Measurements from ENCODE around the gene GRPEL1. TPM values are rescaled to one million over a fixed set of nuclear protein-coding genes. Genes with fewer than 3 reads are reported as not detected.
A peak's percentile ranks its signal among the peaks of the same experiment; 100 is the strongest.
"Not testable (repeated sequence)": the region's sequence is repeated elsewhere in the genome, so short reads cannot be mapped to it uniquely, and the experiment has no call there.

GRPEL1 gene
- total RNA-seq, 1 donor from 2014 or later = 13.3 TPM

DNA sequence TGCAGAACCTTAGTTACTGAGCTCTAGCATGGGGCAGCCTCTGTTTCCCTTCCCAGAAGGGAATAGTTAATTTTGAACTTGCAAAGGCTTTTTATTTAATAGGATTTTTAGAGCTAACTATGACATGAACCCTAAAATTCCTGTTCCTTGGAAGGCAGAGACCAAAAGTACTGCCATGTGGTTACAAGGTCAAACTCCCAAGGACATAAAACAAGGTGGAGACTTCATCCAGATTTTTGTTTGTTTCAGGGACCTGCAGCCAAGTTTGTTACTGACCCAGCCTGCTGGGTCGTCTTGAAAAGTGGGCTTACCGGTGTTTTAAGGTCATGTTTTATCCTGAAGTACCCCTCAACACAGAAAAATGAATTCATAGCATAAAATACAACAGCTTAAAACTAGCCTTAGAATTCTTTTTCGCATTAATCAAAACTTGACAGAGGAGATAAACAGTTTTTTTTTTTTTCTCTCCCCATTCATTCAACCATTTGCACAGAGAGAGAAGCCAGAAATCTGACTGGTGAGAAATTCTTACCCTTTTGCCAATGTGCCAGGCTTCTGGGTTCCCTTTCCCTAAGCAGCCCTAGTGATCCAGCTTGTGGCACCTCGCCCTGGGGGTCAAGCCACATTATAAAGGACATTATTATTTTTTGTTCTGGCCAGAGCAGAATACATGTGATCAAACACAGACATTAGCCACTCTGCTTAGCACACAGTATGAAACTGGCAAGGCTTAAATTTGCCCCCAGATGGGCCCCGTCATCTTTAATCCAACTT is 21.5 kb upstream of the GRPEL1 start:
- no peak for DNase-seq

DNA sequence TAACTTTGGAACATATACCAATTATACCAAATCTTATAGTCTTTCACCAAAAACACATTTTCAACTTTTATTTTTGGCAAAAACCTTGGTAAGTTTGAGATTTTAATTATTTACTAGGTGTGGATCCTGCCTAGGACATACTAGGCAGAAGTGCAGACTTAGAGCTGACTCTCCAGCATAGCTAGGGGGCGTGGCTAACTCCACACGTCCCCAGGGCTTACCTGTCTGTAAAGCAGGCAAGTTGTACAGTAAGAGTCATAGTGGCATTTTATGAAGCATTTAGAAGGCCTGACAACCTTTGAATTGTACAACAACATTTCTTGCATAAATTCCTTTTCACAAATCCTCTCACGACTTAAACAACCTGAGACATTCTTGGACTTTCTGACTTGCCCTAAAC is 19.2 kb upstream of the GRPEL1 start:
- DNase-seq = no peak

DNA sequence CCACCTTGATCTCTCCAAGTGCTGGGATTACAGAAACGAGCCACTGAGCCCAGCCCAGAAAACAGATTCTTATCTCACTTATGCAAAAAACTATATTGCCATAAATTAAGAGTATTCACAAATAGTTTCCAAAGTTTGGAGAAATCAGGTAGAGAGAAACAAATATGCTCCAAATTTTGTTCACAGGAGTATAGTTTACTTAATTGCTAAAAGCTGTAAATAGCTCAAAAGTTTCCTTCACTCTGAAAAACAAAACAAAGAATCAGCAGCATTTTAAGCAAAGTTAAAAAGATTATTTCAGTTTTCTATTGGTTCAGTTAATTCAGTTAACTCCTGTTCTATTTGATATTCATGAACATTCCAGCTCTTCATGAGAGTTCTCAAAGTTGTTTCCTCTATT is 18.5 kb upstream of the GRPEL1 start:
- no peak for DNase-seq

DNA sequence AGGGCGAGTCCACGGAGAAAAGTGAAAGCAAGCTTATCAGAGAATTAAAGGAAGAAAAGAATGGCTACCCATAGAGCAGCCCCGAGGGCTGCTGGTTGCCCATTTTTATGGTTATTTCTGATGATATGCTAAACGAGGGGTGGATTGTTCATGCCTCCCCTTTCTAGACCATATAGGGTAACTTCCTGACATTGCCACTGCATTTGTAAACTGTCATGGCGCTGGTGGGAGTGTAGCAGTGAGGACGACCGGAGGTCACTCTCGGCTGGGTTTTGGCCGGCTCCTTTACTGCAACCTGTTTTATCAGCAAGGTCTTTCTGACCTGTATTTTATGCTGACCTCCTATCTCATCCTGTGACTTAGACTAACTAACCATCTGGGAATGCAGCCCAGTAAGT is 16.7 kb upstream of the GRPEL1 start:
- DNase-seq = not testable (repeated sequence)

DNA sequence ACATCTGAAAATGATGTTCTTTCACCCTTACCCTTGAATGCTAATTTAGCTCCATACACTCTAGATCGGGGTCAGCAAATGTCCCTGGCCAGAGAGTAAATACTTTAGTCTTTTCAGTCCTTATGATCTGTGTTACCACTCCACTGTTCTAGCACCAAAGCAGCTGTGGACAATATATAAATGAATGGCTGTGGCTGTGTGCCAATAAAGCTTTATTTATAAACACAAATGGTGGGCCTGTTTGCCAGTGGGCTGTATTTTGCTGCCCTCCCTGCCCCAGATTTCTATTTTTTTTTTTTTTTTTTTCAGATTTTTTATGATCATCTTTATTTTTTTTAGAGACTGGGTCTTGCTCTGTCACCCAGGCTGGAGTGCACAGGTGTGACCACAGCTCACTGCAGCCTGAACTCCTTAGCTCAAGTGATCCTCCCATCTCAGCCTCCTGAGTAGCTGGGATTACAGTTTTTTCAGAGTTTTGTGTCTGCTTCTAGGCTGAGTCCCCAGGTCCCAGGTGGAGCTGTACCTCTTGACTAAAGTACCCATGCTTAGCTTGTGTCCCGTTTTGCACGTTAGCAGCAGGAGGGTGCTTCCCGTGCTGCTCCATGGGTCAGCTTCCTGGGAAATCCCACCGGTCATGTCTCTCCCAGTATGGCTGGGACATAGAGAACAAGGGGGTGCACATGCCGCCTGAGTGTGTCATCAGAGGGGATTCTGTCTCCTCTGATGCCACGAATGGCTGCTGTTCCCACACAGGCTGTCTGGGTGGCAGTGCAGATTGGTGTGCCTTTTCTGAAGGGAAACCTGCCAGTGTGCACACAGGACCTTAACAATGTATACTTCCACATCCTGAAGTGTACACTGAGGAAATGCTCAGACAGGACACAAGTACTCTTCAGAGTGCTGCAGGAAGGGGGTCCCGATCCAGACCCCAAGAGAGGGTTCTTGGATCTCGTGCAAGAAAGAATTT is 16.0 kb upstream of the GRPEL1 start:
- no peak for DNase-seq

DNA sequence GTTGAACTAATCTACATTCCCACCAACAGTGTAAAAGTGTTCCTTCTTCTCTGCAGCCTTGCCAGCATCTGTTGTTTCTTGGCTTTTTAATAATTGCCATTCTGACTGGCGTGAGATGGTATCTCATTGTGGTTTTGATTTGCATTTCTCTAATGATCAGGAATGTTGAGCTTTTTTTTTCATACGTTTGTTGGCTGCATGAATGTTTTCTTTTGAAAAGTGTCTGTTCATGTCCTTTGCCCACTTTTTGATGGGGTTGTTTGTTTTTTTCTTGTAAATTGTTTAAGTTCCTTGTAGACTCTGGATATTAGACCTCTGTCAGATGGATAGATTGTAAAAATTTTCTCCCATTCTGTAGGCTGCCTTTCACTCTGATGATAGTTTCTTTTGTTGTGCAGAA is 12.0 kb upstream of the GRPEL1 start:
- not testable (repeated sequence) for DNase-seq

DNA sequence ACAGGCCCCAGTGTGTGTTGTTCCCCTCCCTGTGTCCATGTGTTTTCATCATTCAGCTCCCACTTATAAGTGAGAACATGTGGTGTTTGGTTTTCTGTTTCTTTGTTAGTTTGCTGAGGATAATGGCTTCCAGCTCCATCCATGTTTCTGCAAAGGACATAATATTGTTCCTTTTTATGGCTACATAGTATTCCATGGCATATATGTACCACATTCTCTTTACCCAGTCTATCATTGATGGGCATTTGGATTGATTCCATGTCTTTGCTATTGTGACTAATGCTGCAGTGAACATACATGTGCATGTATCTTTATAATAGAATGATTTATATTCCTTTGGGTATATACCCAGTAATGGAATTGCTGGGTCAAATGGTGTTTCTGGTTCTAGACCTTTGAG is 11.6 kb upstream of the GRPEL1 start:
- DNase-seq = not testable (repeated sequence)

DNA sequence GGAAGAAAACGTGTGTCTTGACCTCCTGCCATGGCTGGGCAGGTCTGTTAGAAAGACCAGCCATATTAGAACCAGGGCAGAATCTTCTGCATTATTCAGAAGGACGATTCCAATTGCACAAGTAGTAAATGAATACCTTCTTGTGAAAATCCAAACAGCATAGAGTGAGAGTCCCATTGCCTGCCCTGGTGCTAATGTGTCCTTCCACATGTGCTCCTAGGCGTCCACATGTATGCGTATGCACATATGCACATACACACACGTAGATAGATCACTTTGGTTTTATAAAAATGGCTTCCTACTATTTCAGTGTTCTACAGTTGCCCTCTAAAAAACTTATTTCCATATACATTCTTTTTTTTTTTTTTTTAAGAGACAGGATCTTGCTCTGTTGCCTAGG is 10.2 kb upstream of the GRPEL1 start:
- no peak for DNase-seq

DNA sequence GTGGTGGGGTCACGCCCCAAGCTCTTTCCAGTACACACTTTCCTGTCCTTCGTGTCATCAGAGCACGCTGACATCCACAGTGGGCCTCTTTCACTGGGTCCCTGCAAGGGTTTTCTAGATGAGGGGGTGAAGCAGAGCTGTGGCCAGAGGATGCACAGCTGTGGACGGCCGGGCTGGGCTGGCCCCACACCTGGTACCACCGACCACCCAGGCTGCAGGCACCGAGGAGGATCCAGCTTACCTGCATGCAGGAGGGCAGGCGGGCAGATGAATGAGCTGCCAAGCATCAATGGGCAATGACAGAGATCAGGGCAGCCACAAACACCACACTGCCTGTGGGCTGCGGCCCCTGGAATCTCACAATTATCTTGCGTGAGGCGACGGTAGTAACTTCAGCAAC is 9.5 kb upstream of the GRPEL1 start:
- no peak for DNase-seq

DNA sequence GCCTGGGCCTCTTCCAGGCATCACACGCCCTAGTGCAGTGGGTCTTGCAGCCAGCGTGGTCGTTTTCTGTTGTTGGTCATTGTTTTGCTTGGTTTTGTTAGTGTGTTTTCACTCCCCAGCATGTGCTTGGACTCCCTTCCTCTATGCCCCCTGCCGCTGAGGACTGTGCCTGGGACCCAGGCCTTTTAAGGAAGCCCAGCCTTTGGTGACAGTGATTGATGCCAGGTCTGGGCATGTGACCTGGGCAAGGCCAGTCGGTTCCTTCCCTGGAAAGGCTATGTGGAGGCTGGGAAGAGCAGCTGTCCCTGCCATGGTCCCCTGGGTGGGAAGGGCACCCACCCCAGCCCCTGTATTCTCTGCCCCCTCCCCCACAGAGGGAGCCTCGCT is 8.8 kb upstream of the GRPEL1 start:
- no peak for DNase-seq

DNA sequence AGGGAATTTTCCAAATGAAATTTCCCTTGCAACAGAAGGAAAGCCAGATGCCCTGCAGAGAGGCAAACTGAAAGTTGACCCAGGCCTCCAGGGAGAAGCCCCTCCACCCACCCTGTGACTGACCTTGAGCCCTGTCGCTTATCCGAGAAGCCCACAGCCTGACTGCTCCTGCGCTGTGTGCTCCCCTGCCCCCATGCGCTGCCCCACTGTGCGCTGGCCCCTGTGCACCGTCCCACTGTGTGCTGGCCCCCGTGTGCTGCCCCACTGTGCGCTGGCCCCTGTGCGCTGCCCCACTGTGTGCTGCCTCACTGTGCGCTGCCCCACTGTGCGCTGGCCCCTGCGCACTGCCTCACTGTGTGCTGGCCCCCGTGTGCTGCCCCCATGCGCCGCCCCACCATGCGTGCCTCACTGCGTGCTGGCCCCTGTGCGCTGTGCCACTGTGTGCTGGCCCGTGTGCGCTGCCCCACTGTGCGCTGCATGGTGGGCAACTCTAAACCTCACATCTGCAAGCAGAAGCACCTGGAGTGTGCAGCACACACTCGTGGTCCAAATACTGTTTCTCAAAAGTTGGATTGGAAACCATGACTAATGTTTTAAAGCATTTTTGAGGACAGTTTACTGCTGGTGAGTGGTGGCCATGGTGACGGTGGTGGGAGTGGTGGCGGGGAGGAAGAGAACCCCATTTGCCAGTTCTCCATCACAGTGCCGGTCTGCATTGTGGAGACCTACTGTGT is 8.3 kb upstream of the GRPEL1 start:
- DNase-seq = no peak

DNA sequence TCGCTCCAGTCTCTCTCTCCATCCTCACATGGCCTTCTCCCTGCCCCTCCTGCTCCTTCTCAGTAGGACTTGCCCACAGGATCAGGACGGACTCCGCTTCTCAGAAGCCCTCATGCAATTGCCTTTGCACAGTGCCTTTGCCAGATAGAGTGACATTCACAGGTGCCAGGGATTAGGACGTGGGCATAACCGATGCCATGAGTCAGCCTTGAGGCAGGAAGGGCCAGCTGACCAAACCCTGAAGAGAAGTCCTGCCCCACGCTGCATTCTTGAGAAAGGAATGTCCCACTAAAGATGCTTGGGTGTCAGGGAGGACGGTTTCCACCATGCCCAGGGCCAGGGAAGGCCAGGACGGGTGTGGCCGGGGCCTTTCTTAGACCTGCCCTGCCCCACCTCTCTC is 6.6 kb upstream of the GRPEL1 start:
- DNase-seq = no peak

DNA sequence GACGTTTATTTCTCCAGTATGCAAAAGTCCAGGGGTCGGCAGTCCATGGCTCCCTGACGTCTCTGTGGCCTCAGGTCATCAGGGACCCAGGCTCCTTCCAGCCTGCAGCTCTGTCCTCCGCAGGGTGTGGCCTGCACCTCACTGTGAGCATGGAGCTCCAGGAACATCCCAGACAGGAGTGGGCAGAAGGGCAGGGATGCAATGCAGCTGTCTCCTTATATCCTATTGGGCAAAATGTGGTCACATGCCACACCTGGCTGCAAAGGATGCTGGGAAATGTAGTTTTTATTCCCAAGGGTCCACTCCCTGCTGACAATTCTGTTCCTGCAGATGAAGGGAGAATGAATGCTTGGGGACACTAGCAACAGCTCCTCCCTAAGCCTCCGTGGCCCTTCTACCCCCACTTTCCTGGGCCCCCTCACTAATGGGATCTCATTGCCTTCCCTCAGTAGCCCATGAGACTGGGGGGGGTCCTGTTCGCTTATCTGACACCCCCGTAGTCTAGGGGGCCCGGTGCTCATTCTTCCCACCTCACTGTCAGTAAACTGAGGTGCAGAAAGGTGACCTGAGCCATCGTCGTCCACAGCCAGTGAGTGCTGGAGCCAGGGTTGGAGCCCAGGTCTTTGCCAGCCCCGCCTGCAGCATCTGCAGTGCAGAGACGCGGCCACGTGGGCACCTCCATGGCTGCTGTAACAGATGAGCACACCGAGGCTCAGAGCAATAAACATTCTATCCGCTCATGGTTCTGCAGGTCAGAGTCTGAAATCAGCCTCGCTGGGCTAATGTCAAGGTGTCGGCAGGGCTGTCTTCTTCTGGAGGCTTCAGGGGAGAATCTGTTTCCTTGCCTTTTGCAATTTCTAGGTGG is 5.9 kb upstream of the GRPEL1 start:
- DNase-seq = no peak

DNA sequence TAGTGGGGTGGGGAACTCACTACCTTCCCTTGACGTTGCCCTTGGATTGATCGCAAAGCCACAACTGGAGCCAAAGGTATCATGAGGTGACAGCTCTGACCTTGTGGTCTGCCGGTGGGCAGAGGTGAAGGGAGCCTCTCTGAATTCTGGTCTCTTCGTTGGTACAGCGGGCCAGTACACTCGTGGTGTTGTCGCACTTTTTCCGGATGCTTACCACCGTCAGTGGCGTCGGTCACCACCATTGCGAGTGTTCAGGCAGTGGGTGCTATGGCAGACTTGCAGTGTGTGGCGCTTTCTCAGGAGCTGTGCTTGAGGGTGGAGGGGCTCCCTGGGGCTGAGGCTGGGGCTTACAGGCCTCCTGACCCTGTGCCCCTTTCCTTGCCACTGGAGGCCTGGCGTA is 5.2 kb upstream of the GRPEL1 start:
- DNase-seq = no peak

DNA sequence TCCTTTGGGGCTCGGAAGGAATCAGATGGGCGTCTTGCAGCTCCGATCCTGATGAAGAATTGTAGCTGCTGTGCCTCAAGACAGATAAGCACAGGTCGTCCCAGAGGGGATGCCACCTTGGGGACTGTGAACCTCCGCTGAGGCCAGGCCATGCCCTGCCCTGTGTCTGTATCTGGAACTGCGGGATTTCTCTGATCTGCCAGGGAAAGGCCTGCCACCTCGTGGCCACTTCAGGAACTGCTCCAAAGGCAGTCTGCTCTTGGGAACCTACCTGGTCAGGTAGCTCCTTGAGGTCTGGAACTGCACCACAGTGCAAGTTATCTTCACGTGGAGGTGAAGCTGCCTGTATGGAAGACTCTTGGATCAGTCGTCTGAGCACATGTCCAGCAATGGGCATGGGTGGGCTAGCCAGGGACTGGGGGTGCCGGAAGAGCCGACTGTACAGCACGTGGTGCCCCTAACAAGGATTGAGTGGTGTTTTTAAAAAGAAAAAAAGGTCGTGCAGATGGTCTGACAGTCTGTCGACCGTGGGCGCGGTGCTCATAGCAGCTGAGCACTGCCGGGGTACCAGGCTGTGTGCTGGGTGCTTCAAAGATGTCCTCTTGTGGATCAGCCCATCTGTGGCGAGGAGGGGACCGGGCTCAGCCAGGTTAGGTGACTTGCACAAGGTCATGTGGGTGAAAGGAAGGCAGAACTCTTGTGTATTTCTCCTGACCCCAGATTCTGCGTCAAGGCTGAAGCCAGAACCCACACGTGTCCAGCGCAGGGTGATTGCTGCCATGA is 3.1 kb upstream of the GRPEL1 start:
- DNase-seq = peak; percentile 49

DNA sequence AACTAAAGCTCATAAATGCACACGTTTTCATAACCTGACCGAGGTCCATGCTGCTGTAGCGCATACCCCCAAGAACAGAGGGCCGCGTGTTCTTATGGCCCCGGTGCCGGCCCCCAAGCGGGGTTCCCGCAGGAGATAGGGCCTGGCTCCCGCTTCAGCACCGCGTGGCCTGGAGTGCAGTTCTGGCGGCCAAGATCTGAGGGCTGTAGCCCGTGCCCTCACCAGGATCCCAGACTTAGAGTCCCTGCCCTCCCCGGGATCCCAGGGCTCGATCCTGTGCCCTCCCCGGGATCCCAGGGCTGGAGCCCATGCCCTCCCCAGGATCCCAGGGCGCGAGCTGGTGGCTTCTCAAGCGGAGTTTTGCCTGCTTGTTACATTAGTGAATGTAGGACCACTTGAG is 1.0 kb upstream of the GRPEL1 start:
- DNase-seq = no peak

DNA sequence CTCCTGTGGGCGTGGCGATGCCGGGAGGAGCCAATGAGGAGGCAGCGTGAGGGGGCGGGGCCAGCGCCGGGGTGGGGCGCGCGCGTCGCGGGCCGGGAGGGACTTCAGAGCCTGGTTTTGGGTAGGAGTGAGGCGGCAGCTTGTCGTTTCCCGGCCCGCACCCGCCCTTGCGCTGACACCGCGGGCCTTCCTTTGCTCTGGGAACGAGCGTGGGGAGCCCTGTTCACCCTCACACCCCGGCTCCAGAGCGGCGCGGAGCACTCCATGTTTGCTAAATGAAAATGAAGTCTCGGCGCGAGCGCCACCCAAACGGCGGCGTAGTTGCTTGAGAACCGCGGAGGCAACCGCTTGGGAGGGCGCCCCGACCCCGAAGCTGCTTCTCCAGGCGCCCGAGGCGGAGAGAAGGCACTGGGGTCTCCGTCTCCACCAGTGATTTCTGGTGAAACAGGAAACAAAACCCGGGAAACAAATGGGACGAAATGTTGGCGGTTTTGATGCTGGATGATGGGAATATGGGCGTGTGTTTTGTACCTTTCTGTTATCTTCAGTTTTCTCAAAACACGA is 497 bp upstream of the GRPEL1 start:
- DNase-seq = no peak

DNA sequence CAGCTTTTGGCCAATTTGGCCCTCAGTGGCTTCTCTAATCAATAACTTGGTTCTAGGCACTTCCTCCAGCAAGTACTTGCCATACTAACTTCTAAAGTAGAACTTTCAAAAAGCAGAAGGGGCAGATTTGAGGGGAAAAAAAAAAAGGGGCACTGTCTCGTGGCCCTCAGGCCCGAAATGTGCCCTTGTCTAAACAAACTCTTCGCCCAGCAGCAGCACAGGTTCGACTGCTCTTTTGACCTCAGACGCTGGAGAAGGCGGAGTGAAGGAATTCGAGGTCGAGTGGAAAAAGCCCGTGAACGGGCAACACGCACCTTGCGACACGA is 775 bp downstream of the GRPEL1 start:
- DNase-seq = no peak

DNA sequence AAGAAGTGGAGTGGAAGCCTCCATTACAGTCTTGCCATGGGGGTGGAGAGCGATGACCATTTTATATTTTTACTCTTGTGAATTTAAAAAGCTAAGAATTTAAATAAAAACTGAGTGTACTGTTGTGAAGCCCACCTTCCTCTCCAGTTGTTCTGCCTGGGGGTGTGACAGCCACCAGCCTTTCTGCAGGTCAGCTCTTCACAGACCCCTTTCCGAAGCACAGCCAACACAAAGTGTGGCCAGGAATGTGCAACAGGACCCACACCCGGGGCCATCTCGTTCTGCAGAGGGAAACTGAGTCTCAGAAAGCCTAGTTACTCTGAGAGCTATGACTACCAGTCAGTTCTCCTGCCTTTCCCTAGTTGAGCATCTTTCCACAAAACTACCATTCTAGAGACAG is 1.4 kb downstream of the GRPEL1 start:
- no peak for DNase-seq

DNA sequence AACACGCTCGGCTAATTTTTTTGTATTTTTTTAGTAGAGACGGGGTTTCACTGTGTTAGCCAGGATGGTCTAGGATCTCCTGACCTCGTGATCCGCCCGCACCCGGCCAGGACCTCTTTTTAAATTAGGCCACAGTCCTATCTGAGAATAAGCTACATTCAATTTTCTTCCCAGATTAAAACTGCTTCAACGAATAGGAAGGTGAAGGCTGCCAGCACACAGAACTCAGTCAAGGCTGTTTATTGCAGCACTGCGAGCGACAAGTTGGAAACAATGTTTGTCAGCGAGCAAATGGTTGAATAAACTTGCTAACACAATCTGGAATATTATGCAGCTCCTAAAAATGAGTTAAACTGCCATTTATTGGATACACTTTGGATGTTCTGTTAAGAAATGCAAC is 1.9 kb downstream of the GRPEL1 start:
- DNase-seq = no peak

DNA sequence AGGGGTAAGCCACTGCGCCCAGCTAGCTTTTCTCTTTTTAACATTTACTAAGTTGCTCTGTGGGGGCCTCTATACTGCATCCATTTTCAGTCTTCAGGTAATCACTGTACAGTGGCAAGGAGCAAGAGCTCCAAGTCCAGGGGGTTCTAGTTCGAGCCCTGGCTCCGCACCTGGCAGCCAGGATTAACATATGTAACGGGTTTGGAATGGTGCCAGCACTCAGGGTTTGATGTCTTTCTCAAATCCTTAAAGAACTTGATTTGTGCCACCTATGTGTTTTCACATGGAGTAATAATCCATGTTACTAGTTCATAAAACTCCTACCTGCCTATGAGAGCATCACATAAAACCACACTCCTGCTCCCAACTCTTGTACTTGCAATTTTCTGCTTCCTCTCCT is 4.5 kb downstream of the GRPEL1 start:
- DNase-seq = no peak
